GM18511 (cell line): ENCODE results near the gene GNG3.
A peak's percentile ranks its signal among the peaks of the same experiment; 100 is the strongest.
"Not testable (repeated sequence)": the region's sequence is repeated elsewhere in the genome, so short reads cannot be mapped to it uniquely, and the experiment has no call there.

ENCODE experiments used
- ATAC-seq: cut with Tn5 transposase; IDR thresholded peaks from one replicate; pipeline ENCODE4 v1.9.1; 2021; ENCODE audit warnings: mild to moderate bottlenecking, moderate library complexity; ENCODE audit not compliant: unreplicated experiment

The GNG3 gene

GRCh38 chr11:62716206-62716605, 8.7 kb downstream of the GNG3 start:
- no peak for ATAC-seq

GRCh38 chr11:62716816-62717215, 9.3 kb downstream of the GNG3 start:
- ATAC-seq = no peak

GRCh38 chr11:62719302-62719978, 12.0 kb downstream of the GNG3 start:
- no peak for ATAC-seq

GRCh38 chr11:62721994-62722393, 14.5 kb downstream of the GNG3 start:
- no peak for ATAC-seq

GRCh38 chr11:62724171-62724570, 16.7 kb downstream of the GNG3 start:
- no peak for ATAC-seq

- no peak for ATAC-seq
These were observed 18.2 kb downstream of the GNG3 start for GRCh38 chr11:62725646-62726045.

GRCh38 chr11:62726156-62726914, 18.9 kb downstream of the GNG3 start:
- peak; percentile 0 for ATAC-seq

GRCh38 chr11:62726915-62727164, 19.4 kb downstream of the GNG3 start:
- no peak for ATAC-seq

GRCh38 chr11:62727165-62727871, 19.8 kb downstream of the GNG3 start, which contains the start of gene HNRNPUL2:
Gene HNRNPUL2 (minus strand): TSS chr11:62727457. CDS start chr11:62727156, 301 bp downstream.
- peak; percentile 69 for ATAC-seq

- ATAC-seq = peak; percentile 63
These were observed 20.3 kb downstream of the GNG3 start for GRCh38 chr11:62727872-62728170.

GRCh38 chr11:62728171-62728988, 20.9 kb downstream of the GNG3 start, which contains the start of gene TTC9C:
Gene TTC9C (plus strand): TSS chr11:62728486. CDS start chr11:62728849, 363 bp downstream.
- no peak for ATAC-seq

GRCh38 chr11:62730076-62730475, 22.6 kb downstream of the GNG3 start:
- ATAC-seq = not testable (repeated sequence)

GRCh38 chr11:62732830-62733229, 25.4 kb downstream of the GNG3 start:
- ATAC-seq = no peak

GRCh38 chr11:62737196-62737595, 29.7 kb downstream of the GNG3 start:
- ATAC-seq = no peak

- ATAC-seq = no peak
These were observed 40.1 kb downstream of the GNG3 start for GRCh38 chr11:62747475-62748160.

- ATAC-seq = not testable (repeated sequence)
These were observed 42.5 kb downstream of the GNG3 start for GRCh38 chr11:62749931-62750330.

- no peak for ATAC-seq
These were observed 44.8 kb downstream of the GNG3 start for GRCh38 chr11:62752177-62752785.

GRCh38 chr11:62752994-62753735, 45.7 kb downstream of the GNG3 start:
- no peak for ATAC-seq
